LoVo (cell line): ENCODE measurements around the gene TAMALIN.

ENCODE experiments used
- DNase-seq: peaks from one replicate; pipeline ENCODE4 v3.0.0-alpha.2; 2016; ENCODE audit warnings: low spot score

TAMALIN gene

DNA sequence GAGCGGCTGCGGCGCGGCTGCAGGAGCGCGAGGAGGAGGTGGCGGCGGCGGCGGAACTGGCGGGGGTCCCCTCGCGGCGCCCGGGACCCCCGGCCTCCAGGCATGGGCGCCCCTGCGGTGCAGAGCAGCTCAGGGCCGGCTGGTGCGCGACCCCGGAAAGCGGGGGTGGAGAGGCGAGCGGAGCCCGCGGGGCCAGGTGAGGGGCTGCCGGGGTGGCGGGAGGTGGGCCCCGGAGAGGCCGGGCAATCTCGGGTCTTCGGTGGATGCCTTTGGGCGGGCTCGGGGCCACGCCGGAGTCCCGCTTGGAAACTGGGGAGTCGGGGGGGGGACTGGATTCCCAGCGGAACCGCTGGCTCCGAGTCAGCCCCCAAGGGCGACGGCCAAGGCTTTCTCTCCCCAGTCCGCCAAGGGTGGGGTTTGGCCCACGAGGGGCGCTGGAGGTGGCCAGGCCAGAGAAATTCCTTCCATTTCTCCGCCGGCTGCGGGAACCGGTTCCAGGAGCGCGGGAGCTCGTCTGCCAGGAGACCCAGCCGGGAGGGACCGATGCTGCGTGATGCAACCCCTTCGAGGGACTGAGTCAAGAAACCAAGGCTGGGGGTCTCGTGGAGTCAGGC, 30.6 kb downstream of the TAMALIN start:
- peak; percentile 65 for DNase-seq

GRCh38 chr12:52038447-52038846, 31.7 kb downstream of the TAMALIN start:
- no peak for DNase-seq

DNA sequence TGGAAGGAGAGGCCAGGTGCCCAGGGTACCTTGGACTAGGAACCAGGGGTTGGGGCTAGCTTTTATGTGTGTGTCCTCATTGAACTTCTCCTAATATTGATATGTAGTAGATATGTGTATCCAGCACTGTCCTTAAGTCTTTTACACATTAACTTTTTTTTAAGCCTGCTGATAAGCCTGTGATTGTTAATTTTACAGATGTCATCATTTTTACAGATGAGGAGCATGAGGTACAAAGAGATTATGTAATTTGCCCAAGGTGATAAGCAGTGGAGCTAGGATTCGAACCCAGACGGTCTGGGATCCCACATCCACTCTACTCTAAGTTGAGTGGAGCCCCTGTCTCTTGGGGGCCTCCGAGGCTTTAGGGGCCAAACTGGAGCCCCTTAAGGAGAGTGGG, 34.3 kb downstream of the TAMALIN start:
- DNase-seq = no peak

- DNase-seq = no peak
Observed at GRCh38 chr12:52041695-52042123, 35.0 kb downstream of the TAMALIN start.

DNA sequence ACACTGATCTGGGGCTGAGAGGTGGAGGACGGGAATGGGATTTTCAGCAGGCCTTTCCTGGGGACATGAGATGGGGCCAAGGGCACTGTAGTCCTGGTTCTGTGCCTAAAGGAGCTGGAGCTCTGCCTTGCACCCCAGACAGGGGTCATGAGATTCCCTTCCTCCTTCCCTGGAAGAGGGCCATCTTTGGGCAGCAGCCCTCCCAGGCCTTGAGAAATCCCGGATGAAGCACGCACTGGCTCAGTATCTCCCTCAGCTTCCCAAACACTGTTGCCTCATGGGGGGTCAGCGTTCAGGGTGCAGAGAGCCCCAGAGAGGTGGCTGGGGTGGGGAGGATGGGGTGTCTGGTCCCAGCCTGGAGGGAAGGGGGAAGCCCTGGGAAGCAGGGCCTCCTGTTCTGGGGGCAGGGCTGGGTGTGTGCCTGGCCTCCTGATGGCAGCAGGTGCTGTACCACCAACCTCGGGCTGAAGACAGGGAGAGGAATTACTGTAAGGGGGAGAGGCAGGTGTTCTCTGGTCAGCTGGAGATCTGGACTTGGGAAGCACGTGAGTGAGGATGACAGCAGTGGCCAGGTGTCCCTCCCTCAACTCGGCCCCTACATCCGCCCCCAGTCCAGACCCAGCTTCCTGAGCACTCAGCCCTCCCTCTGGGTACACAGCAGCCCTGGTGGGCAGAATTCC, 36.1 kb downstream of the TAMALIN start:
- no peak for DNase-seq

- no peak for DNase-seq
Observed at GRCh38 chr12:52043386-52044212, 36.9 kb downstream of the TAMALIN start.

DNA sequence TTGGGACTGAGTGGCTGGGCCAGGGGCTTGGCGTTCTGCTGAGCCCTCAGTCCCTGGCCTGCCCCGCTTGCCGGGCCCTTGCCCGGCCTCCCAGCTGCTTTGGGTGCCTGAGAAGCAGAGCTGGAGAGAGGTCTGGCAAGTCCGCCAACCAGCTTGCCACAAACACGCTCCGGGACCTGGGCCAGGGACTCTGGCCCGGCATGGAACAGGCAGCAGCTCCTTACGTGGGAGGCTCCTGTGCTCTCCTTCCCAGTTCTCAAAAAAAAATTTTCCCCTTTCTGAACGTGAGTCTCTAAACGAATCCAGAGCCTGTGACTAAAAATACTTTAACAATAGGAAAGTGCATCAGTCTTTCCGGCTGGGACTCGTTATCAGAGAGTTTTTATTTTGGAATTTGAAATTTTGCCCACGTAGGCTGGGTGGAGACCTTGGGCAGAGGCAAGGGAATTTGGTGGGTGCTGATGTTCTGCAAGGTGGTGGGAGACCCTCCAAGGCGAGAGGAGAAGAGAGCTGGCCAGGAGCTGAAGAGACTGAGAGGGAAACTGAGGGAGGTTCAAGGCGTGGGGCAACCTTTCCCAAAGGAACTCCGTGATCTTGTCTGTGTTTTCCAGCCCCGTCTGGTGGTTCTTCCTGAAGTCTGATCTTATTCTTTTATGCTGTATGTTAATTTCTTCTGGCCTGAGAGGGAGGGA, 37.7 kb downstream of the TAMALIN start:
- no peak for DNase-seq

DNA sequence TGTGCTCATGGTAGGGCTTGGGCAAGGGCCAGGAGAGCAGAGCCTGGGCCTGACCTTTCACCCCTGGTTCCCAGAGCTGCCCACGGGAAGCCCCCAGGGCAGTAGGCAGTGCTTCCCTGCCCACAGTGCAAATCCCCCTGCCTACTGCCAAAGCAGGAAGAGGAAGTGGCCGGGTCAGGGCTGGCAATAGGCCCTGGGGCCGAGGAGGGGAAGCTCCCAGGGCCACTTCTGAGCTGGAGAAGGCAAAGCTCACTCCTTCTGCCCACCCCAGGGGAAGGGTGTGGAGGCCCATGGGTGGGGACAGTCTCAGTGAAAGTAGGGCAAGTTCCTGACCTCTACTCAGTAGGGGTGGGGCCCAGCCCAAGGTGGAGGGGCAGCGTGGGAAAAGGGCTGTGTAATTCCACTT, 39.1 kb downstream of the TAMALIN start:
- peak; percentile 15 for DNase-seq

DNA sequence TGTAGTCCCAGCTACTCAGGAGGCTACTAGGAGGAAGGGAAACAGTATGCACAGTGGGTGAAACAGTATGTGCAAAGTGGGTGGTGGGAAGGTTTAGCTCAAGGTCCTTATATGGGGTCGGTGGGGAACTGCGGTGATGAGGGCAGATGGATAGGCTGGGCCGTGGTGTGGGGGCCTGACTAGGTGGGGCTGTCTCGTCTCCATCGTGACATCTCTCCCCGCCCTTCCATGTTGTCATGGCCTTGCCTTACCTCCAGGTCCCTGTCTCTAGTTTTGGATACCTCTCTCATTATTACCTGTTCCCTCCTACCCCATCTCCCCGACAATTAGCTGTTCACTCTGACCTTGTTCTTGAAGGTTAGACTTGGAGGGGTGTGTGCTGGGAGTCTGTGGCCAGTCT, 40.1 kb downstream of the TAMALIN start:
- no peak for DNase-seq

DNA sequence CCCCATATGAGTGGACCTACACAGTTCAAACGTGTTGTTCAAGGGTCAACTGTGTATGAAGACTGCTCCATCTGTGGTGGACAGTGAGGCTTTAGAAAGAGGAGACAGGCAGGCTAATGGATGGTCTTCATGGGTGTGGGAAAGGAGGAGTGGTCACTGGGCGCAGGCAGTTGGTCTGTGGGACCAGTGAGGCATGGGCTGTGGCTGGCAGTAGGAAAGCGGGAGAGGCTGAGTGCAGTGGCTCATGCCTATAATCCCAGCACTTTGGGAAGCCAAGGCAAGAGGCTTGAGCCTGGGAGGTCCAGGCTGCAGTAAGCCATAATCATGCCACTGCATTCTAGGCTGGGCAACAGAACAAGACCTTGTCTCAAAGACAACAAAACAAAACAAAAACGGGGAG, 42.5 kb downstream of the TAMALIN start:
- DNase-seq = no peak

GRCh38 chr12:52049688-52050087, 42.9 kb downstream of the TAMALIN start:
- no peak for DNase-seq

DNA sequence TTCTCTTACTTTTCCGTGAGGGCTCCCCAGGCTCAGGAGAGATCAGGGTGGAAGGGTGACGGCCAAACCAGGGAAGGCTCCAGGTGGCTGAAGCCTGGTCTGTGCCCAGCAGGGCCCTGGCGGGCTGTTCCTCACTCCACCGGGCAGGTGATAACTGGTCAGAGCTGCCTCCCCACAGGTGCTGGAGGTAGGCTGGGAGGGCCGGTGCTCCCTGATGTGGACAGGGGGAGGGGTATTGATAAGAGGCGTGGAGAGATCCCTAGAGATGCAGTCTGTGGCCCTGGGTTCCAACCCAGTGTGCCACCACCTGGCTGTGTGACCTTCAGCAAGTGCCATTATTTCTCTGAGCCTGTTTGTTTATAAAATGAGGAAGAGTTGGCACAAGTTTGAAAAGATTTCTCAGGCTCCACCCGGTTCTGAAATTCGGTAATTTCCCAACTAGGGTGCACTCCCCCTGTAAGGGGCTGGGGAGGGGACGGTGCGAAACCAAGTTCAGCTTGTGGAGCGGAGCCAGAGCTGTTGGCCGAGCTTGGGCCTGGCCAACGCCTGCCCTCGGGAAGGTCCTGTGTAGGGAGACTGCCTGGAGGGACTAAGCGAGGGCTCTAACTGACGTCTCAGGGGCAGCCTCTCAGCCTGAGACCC, 43.5 kb downstream of the TAMALIN start:
- no peak for DNase-seq

GRCh38 chr12:52050758-52051541, 44.2 kb downstream of the TAMALIN start, which contains the start of gene NR4A1:
TSS of gene NR4A1 (plus strand) at chr12:52051442. CDS start at chr12:52054329, 2,887 bp downstream.
- DNase-seq = peak; percentile 89

GRCh38 chr12:52052468-52053186, 45.9 kb downstream of the TAMALIN start:
- no peak for DNase-seq

- DNase-seq = no peak
Observed at GRCh38 chr12:52053536-52054209, 46.9 kb downstream of the TAMALIN start.

GRCh38 chr12:52054231-52054832, 47.6 kb downstream of the TAMALIN start:
- DNase-seq = no peak

DNA sequence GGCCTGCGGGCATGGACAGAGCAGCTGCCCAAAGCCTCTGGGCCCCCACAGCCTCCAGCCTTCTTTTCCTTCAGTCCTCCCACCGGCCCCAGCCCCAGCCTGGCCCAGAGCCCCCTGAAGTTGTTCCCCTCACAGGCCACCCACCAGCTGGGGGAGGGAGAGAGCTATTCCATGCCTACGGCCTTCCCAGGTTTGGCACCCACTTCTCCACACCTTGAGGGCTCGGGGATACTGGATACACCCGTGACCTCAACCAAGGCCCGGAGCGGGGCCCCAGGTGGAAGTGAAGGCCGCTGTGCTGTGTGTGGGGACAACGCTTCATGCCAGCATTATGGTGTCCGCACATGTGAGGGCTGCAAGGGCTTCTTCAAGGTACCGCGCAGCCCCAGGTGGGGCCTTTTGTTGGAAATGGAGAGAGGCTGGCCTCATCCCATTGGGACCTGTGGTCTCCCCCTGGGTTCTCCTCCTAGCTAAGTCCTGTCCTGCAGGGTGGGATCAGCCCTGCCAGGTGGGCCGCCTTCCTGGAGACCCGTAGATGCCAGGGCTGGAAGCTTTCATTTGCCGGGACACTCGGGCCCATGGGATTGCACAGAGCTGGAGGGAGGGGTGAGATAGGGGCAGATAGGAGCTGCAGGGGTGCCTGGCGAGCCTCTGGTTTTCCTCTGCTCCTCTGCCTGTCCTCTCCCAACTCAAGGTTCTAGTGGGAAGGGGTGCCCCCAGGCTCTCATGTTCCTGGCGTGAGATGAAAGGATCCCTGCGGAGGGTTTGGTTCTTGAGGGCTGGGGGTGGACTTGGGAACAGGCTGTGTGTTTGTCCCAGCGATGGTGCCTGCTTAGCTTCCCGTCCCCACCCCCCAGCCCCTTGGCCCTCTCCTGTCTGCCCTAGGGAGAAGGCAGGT, 48.3 kb downstream of the TAMALIN start:
- DNase-seq = no peak
